T-helper 22 cell (primary cell): Measurements from ENCODE around the gene LHX2.

Experiments used
- DNase-seq: peaks from one replicate; pipeline ENCODE4 v3.0.0-alpha.2; 2020; ENCODE audit warnings: low read depth

Gene LHX2

GRCh38 chr9:123999661-124000060, 11.9 kb upstream of the LHX2 start:
- no peak for DNase-seq

- no peak for DNase-seq
Observed at GRCh38 chr9:124000161-124000783, 11.3 kb upstream of the LHX2 start.

- DNase-seq: no peak
Observed at GRCh38 chr9:124000784-124001457, 10.6 kb upstream of the LHX2 start.

GRCh38 chr9:124001458-124001799, 10.1 kb upstream of the LHX2 start:
- no peak for DNase-seq

- no peak for DNase-seq
Observed at GRCh38 chr9:124001866-124002525, 9.6 kb upstream of the LHX2 start.

- DNase-seq: no peak
Observed at GRCh38 chr9:124003636-124004349, 7.8 kb upstream of the LHX2 start.

- DNase-seq: no peak
Observed at GRCh38 chr9:124004593-124004992, 7.0 kb upstream of the LHX2 start.

- DNase-seq: no peak
Observed at GRCh38 chr9:124005029-124005771, 6.4 kb upstream of the LHX2 start.

- DNase-seq: no peak
Observed at GRCh38 chr9:124006448-124007361, 4.9 kb upstream of the LHX2 start.

- DNase-seq: no peak
Observed at GRCh38 chr9:124007565-124008302, 3.8 kb upstream of the LHX2 start.

GRCh38 chr9:124008303-124008693, 3.3 kb upstream of the LHX2 start:
- no peak for DNase-seq

- DNase-seq: no peak
Observed at GRCh38 chr9:124008694-124009530, 2.7 kb upstream of the LHX2 start.

- no peak for DNase-seq
Observed at GRCh38 chr9:124009531-124010217, 1.9 kb upstream of the LHX2 start.

- no peak for DNase-seq
Observed at GRCh38 chr9:124010303-124010664, 1.3 kb upstream of the LHX2 start.

- DNase-seq: no peak
Observed at GRCh38 chr9:124010665-124011321, 775 bp upstream of the LHX2 start.

GRCh38 chr9:124012368-124013301, 1.1 kb downstream of the LHX2 start:
- no peak for DNase-seq
